OCI-LY3 (cell line): ENCODE results near the gene ZNF418.

Source experiments
- CTCF ChIP-seq: fragments of 200-600, 300-600 bp; sonication (generic); IDR thresholded peaks from 2 replicates; pipeline ENCODE4 v1.5.1; 2014; ENCODE audit warnings: antibody characterized with exemption, low read length, low read depth
- EZH2phosphoT487 ChIP-seq: fragments of 200-600 bp; shearing (Covaris generic); IDR thresholded peaks from 2 replicates; pipeline ENCODE4 v1.6.1; 2018; ENCODE audit warnings: antibody characterized with exemption, mixed run types, low read depth

- TF ChIP-seq CTCF = no peak
- no peak for TF ChIP-seq EZH2phosphoT487
Observed at GRCh38 chr19:57914531-57914930, 20.7 kb downstream of the ZNF418 start.
